GM12865 (cell line): ENCODE measurements around the gene SLC17A2.

Experiments used
- DNase-seq: peaks from one replicate; pipeline ENCODE4 v3.0.0; 2010; ENCODE audit warnings: low read depth
- H3K4me3 ChIP-seq: 2 replicates; pipeline ENCODE4 v1.5.1; 2011; ENCODE audit warnings: mild to moderate bottlenecking, low read depth, low read length, control low read depth
- TF ChIP-seq, protein P1 (sequence below): IDR thresholded peaks from 2 replicates; pipeline ENCODE4 v1.5.1; 2011; ENCODE audit warnings: low read length, control low read depth, low read depth, inconsistent platforms; ENCODE audit not compliant: insufficient read depth; ENCODE audit errors: missing control alignments

SLC17A2 gene

GRCh38 chr6:25918083-25918683 is 12.3 kb downstream of the SLC17A2 start:
- no peak overlapping the region for H3K4me3 ChIP-seq
- TF ChIP-seq, protein P1, sequence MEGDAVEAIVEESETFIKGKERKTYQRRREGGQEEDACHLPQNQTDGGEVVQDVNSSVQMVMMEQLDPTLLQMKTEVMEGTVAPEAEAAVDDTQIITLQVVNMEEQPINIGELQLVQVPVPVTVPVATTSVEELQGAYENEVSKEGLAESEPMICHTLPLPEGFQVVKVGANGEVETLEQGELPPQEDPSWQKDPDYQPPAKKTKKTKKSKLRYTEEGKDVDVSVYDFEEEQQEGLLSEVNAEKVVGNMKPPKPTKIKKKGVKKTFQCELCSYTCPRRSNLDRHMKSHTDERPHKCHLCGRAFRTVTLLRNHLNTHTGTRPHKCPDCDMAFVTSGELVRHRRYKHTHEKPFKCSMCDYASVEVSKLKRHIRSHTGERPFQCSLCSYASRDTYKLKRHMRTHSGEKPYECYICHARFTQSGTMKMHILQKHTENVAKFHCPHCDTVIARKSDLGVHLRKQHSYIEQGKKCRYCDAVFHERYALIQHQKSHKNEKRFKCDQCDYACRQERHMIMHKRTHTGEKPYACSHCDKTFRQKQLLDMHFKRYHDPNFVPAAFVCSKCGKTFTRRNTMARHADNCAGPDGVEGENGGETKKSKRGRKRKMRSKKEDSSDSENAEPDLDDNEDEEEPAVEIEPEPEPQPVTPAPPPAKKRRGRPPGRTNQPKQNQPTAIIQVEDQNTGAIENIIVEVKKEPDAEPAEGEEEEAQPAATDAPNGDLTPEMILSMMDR = no peak
- DNase-seq = no peak

DNA sequence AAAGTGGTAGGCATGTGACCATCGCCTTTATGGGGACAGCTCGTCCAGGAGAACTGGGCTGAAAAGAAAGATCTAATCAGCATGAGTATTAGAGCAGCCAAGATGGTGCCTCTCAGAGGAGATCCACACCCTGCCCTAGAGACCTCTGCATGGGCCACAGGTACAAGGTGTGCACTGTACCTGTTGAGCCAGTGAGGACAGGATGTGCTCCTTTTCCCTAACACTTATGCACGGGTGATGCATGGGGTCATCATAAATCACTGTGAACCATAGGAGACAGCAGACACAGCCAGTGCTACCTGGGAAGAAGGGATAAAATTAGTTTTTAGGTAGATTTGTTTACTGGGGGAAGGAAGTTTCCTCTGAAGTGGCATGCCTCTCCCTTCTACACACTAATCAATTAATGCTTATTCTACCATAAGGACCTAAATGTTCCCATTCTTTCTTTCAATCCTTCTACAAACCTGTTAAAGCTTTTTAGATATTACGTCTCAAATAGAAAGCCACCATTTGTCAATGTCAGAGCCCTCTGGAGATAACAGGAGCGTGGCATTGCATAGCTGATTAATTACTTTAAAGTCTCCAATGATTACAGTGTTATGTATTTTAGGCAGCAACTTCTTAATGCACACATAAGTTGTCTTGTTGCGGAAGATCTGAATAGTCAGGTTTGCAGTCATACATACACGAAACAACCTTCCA is 13.6 kb downstream of the SLC17A2 start:
- no peak for DNase-seq
- H3K4me3 ChIP-seq = no peak overlapping the region
- TF ChIP-seq, protein P1 = no peak

GRCh38 chr6:25916330-25916729 is 14.2 kb downstream of the SLC17A2 start:
- DNase-seq = no peak
- H3K4me3 ChIP-seq = no peak overlapping the region
- TF ChIP-seq, protein P1 = no peak

DNA sequence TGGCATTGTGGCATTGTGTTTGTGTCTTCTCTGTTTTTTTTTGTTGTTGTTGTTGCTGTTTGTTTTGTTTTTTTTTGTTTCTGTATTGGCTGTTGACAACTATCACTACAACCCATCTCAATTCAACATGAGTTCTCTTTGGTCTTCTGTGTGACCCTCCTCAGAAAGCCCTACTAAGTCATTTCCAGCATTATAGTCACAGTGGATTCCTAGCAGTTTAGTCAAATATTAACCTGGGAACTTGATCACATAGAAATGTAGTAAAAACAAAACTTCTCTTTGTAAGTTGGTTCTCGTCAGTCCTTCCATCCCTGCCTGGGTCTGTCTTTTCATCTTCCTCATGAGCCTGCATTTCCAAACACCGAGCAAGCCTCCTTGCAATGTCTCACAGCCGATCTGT is 16.8 kb downstream of the SLC17A2 start:
- H3K4me3 ChIP-seq = no peak overlapping the region
- TF ChIP-seq, protein P1 = no peak
- no peak for DNase-seq

GRCh38 chr6:25911351-25911750 is 19.1 kb downstream of the SLC17A2 start:
- TF ChIP-seq, protein P1 = no peak
- no peak for DNase-seq
- no peak overlapping the region for H3K4me3 ChIP-seq

- TF ChIP-seq, protein P1 = no peak
- no peak for DNase-seq
- H3K4me3 ChIP-seq = no peak overlapping the region
Observed at GRCh38 chr6:25907475-25908014, 22.9 kb downstream of the SLC17A2 start.
